OCI-LY3 (cell line): Measurements from ENCODE around the gene TRAPPC12.

Experiments
- H2AFZ ChIP-seq: fragments of 200-600, 300-600 bp; shearing (Covaris generic); 2 replicates; pipeline ENCODE4 v1.6.0; 2014; ENCODE audit warnings: antibody characterized with exemption, low read depth, low read length
- H3K27ac ChIP-seq: fragments of 200-600, 300-600 bp; sonication (generic); 2 replicates; pipeline ENCODE4 v1.5.1; 2014; ENCODE audit warnings: mild to moderate bottlenecking, low read length, moderate library complexity, mixed read lengths
- H3K27me3 ChIP-seq: fragments of 200-600, 300-600 bp; sonication (generic); 2 replicates; pipeline ENCODE4 v1.6.1; 2014; ENCODE audit warnings: low read depth, low read length, mixed read lengths
- H3K36me3 ChIP-seq: fragments of 200-600, 300-600 bp; sonication (generic); replicated peaks from 2 replicates; pipeline ENCODE3; 2014; ENCODE audit warnings: low read depth, low read length, mixed read lengths
- H3K4me1 ChIP-seq: fragments of 300-600, 200-600 bp; sonication (generic); 2 replicates; pipeline ENCODE4 v1.6.1; 2014; ENCODE audit warnings: low read length, mixed read lengths
- H3K4me2 ChIP-seq: fragments of 200-600, 300-600 bp; sonication (generic); 2 replicates; pipeline ENCODE4 v1.6.1; 2014; ENCODE audit warnings: low read length, mixed read lengths
- H3K4me3 ChIP-seq: fragments of 300-600, 200-600 bp; sonication (generic); 2 replicates; pipeline ENCODE4 v1.5.1; 2014; ENCODE audit warnings: antibody characterized with exemption, mild to moderate bottlenecking, low read length, moderate library complexity
- H3K79me2 ChIP-seq: fragments of 300-600, 200-600 bp; shearing (Covaris generic); 2 replicates; pipeline ENCODE4 v1.6.1; 2014; ENCODE audit warnings: mild to moderate bottlenecking, low read length, mixed read lengths
- H3K9ac ChIP-seq: fragments of 300-600, 200-600 bp; shearing (Covaris generic); 2 replicates; pipeline ENCODE4 v1.6.0; 2014; ENCODE audit warnings: mild to moderate bottlenecking, low read length, moderate library complexity
- H3K9me3 ChIP-seq: fragments of 200-600, 300-600 bp; shearing (Covaris generic); 2 replicates; pipeline ENCODE4 v1.6.1; 2014; ENCODE audit warnings: low read length, mixed read lengths; ENCODE audit not compliant: insufficient read depth
- H4K20me1 ChIP-seq: fragments of 200-600, 300-600 bp; sonication (generic); 2 replicates; pipeline ENCODE4 v1.6.1; 2016; ENCODE audit warnings: low read length, mixed read lengths; ENCODE audit not compliant: insufficient read depth
- EZH2phosphoT487 ChIP-seq: fragments of 200-600 bp; shearing (Covaris generic); IDR thresholded peaks from 2 replicates; pipeline ENCODE4 v1.6.1; 2018; ENCODE audit warnings: antibody characterized with exemption, mixed run types, low read depth
- TF ChIP-seq, protein P1 (sequence below): fragments of 200-600, 300-600 bp; sonication (generic); IDR thresholded peaks from 2 replicates; pipeline ENCODE4 v1.5.1; 2014; ENCODE audit warnings: antibody characterized with exemption, low read length, low read depth

The TRAPPC12 gene

GRCh38 chr2:3465328-3465727 is 85.8 kb downstream of the TRAPPC12 start:
- Histone ChIP-seq H3K4me2 (no peak overlapping the region), H3K27ac (no peak overlapping the region)

DNA sequence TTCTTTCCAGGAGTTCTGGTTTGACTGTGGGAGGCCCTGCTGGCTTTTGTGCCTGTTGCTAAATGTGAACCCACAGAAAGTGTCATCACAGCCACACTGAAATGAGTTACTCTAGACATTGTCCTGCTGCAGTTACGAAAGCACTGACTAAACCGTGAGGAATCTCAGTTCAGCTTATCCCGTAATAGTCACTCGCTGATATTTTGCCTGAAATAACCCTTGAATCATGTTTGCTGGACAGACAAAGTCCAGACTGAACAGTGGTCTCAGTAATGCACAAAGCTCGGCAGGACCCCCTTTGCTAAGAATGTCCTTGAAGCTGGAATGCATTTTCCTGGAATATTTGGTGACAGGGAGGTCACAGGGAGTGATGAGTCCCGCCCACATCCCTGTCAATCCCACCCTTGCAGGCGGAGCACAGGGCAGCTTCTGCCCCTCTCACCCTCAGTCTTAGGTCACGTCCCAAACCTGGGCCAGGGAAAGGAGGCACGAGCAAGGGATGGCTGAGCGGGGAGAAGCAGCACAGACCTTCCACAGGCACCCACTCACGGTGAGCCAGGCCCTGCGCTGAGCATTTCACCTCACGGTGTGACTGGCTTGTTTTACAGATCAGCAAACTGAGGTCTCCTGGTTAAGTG is 86.5 kb downstream of the TRAPPC12 start:
- H3K4me3 ChIP-seq, result no peak overlapping the region
- H4K20me1 ChIP-seq, result no peaks in the 10 kb centered on the region
- H3K27me3 ChIP-seq, result no peaks in the 10 kb centered on the region
- H3K9ac ChIP-seq, result no peak overlapping the region
- no peak overlapping the region for H3K4me2 ChIP-seq
- H3K36me3 ChIP-seq, result peaks cover 38% of the 10 kb centered on the region
- TF ChIP-seq, protein P1, sequence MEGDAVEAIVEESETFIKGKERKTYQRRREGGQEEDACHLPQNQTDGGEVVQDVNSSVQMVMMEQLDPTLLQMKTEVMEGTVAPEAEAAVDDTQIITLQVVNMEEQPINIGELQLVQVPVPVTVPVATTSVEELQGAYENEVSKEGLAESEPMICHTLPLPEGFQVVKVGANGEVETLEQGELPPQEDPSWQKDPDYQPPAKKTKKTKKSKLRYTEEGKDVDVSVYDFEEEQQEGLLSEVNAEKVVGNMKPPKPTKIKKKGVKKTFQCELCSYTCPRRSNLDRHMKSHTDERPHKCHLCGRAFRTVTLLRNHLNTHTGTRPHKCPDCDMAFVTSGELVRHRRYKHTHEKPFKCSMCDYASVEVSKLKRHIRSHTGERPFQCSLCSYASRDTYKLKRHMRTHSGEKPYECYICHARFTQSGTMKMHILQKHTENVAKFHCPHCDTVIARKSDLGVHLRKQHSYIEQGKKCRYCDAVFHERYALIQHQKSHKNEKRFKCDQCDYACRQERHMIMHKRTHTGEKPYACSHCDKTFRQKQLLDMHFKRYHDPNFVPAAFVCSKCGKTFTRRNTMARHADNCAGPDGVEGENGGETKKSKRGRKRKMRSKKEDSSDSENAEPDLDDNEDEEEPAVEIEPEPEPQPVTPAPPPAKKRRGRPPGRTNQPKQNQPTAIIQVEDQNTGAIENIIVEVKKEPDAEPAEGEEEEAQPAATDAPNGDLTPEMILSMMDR, result no peak
- no peak for TF ChIP-seq EZH2phosphoT487
- H3K79me2 ChIP-seq, result no peaks in the 10 kb centered on the region
- H2AFZ ChIP-seq, result no peak overlapping the region
- no peak overlapping the region for H3K27ac ChIP-seq
- H3K9me3 ChIP-seq, result no peaks in the 10 kb centered on the region
- H3K4me1 ChIP-seq, result peaks cover 23% of the 10 kb centered on the region

More at GRCh38 chr2:3465328-3465727, 85.8 kb downstream of the TRAPPC12 start:
- no peak for TF ChIP-seq EZH2phosphoT487
- TF ChIP-seq, protein P1, result no peak
- Histone ChIP-seq H3K27me3 (no peaks in the 10 kb centered on the region), H2AFZ (no peak overlapping the region), H3K9me3 (no peaks in the 10 kb centered on the region), H3K79me2 (no peaks in the 10 kb centered on the region), H3K4me1 (peaks cover 24% of the 10 kb centered on the region), H4K20me1 (no peaks in the 10 kb centered on the region), H3K9ac (no peak overlapping the region), H3K36me3 (peaks cover 35% of the 10 kb centered on the region), H3K4me3 (no peak overlapping the region)

DNA sequence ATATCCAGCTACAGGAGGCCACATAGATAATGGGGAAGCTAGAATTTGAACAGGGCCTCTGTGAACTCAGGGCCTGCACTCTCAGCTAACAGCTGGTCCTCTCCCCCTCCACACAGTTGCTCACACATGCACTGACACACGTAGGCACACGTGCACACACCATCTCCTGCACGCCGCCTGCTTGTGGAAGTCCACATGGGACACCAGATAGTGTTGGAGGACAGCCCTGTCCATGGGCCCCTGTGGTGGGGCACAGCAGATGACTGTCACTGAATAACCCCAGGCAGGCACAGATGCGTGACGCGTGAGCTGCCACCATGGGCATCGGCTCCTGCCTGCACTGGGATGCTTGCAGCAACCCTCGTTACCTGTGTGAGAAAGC is 87.0 kb downstream of the TRAPPC12 start:
- no peaks in the 10 kb centered on the region for H4K20me1 ChIP-seq
- TF ChIP-seq, protein P1, result no peak
- TF ChIP-seq EZH2phosphoT487, result no peak
- no peak overlapping the region for H3K27ac ChIP-seq
- H3K9ac ChIP-seq, result no peak overlapping the region
- no peaks in the 10 kb centered on the region for H3K27me3 ChIP-seq
- no peaks in the 10 kb centered on the region for H3K9me3 ChIP-seq
- peaks cover 18% of the 10 kb centered on the region for H3K4me1 ChIP-seq
- no peak overlapping the region for H2AFZ ChIP-seq
- H3K79me2 ChIP-seq, result no peaks in the 10 kb centered on the region
- peaks cover 34% of the 10 kb centered on the region for H3K36me3 ChIP-seq
- no peak overlapping the region for H3K4me2 ChIP-seq
- no peak overlapping the region for H3K4me3 ChIP-seq

GRCh38 chr2:3466966-3467365 is 87.5 kb downstream of the TRAPPC12 start:
- no peak overlapping the region for H2AFZ ChIP-seq
- H4K20me1 ChIP-seq, result no peaks in the 10 kb centered on the region
- no peak overlapping the region for H3K4me2 ChIP-seq
- no peaks in the 10 kb centered on the region for H3K79me2 ChIP-seq
- no peak overlapping the region for H3K4me3 ChIP-seq
- TF ChIP-seq, protein P1, result no peak
- no peak for TF ChIP-seq EZH2phosphoT487
- H3K27me3 ChIP-seq, result no peaks in the 10 kb centered on the region
- H3K27ac ChIP-seq, result no peak overlapping the region
- no peaks in the 10 kb centered on the region for H3K9me3 ChIP-seq
- peaks cover 13% of the 10 kb centered on the region for H3K4me1 ChIP-seq
- peaks cover 34% of the 10 kb centered on the region for H3K36me3 ChIP-seq
- no peak overlapping the region for H3K9ac ChIP-seq
